Kidney (tissue), 14 donors: ENCODE results near the gene SPPL2B. TPM values are rescaled to one million over a fixed set of nuclear protein-coding genes. Genes with fewer than 3 reads are reported as not detected.

ENCODE experiments used
- DNase-seq, 5 donors: peaks; one replicate each; pipeline ENCODE4 v3.0.0-alpha.2; 2013 to 2020
- FAIRE-seq: peaks from 2 replicates; lab custom pipeline; 2012; peaks lifted over from hg19 to GRCh38; lab: Jason Lieb, UNC
- H3K27ac ChIP-seq, 2 donors: one replicate each; pipeline ENCODE4 v1.7.0; 2013; ENCODE audit warnings: low read depth in 2 of 2, low read length in 2 of 2, inconsistent platforms in 1 of 2
- H3K27me3 ChIP-seq: one replicate; pipeline ENCODE4 v1.7.1; 2013; ENCODE audit warnings: low read length, inconsistent platforms; ENCODE audit not compliant: control insufficient read depth, insufficient read depth
- H3K36me3 ChIP-seq, 3 donors: one replicate each; pipeline versions ENCODE4 v1.7.0 to v1.7.1; 2013; ENCODE audit warnings: low read length in 3 of 3, control low read depth in 1 of 3, inconsistent platforms in 1 of 3; ENCODE audit not compliant: insufficient read depth in 3 of 3, control insufficient read depth in 2 of 3
- H3K4me1 ChIP-seq, 3 donors: one replicate each; pipeline versions ENCODE4 v1.7.0 to v1.7.1; 2013; ENCODE audit warnings: low read length in 3 of 3, inconsistent platforms in 1 of 3, low read depth in 1 of 3; ENCODE audit not compliant: control insufficient read depth in 2 of 3, insufficient read depth in 2 of 3
- H3K4me3 ChIP-seq, 3 donors: one replicate each; pipeline versions ENCODE4 v1.7.0 to v1.8.1; 2013; ENCODE audit warnings: low read length in 3 of 3, control low read depth in 1 of 3, inconsistent platforms in 1 of 3
- H3K9ac ChIP-seq, 3 donors: one replicate each; pipeline versions ENCODE4 v1.7.0 to v1.7.1; 2013; ENCODE audit warnings: low read length in 3 of 3, control low read depth in 1 of 3, inconsistent platforms in 1 of 3
- H3K9me3 ChIP-seq, 3 donors: one replicate each; pipeline versions ENCODE4 v1.7.0 to v1.7.1; 2013; ENCODE audit warnings: low read length in 3 of 3, control low read depth in 1 of 3, inconsistent platforms in 1 of 3; ENCODE audit not compliant: control insufficient read depth in 2 of 3, insufficient read depth in 1 of 3
- intact Hi-C: fragments of 100-400 bp; cut with DNase I; formaldehyde crosslinking; loops from one replicate; pipeline ENCODE4 v1.11.1; 2022
- polyA plus RNA-seq: library from polyadenylated mRNA; stranded (reverse); fragments of 350-450 nt; fragmentation: Illumina TruSeq; extraction: RNeasy Lipid Tissue Mini Kit (QIAGEN cat#74804); gene quantifications from one replicate; pipeline ENCODE4 v1.2.3, GENCODE V29; 2014; ENCODE audit warnings: low read depth, low replicate concordance; ENCODE audit not compliant: insufficient read depth
- total RNA-seq: library from RNA; stranded (reverse); fragmentation: NEBNext Ultra II Directional; extraction: Animal tissue kit (Norgen Biotek cat#: 25700); gene quantifications from one replicate; pipeline ENCODE4 v1.2.1, GENCODE V29; 2021
- TF ChIP-seq, protein P1 (sequence below): IDR thresholded peaks from 3 replicates; pipeline ENCODE4 v1.5.1; 2012; ENCODE audit warnings: mild to moderate bottlenecking, moderate library complexity, borderline replicate concordance; ENCODE audit not compliant: insufficient read depth; ENCODE audit errors: extremely low read depth
- donor health status: control.
- donor health status: control.
- donor health status: control.
- donor health status: control.
- donor health status: control.
- donor health status: DM: yes; HTN: yes; CAD: no.
- donor health status: Normal renal cell carcinoma (clear cell type).

SPPL2B gene
- total and polyA plus RNA-seq, 2 donors from 2014 or later = 25.3 to 94.1 TPM

DNA sequence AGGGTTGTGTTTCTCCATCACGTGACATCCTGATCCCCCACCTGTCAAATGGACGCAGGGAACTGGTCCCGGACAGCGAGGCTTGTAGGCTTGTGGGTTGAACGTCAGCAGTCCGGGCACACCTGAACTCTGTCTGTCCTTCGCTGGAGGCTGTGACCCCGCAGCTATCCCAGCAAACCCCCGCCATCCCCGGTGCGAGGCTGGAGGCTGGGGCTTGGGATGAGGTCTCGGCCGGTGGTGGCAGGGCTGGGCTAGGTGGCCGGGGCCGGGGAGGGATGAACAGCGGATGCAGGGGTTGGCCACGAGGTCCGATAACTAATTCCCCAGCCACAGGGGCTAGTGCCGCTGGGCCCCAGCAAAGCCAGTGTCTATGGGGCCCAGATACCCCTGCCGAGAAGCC lies 8.9 kb upstream of the SPPL2B start:
- DNase-seq = no peak
- intact Hi-C loops = loop anchor here (10.0 kb wide), 1 partner anchor 165 kb away; the partner anchor contains the start of gene AP3D1

DNA sequence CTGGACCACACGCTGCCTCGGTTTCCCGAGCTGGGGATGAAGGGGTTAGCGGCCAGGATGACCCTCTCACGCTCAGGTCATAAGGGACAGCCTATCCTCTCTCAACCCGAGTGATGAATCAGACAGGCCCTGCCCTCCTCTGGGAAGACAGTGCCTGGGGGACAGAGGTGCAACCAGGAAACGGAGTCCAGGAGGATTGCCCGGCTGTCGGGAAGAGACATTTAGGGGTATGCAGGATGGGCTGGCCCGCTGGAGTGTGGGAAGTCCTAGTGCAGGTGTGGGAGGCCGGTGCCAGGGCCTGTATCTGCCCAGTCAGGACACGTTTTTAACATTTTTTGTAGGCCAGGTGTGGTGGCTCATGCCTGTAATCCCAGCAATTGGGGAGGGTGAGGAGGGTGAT lies 8.4 kb upstream of the SPPL2B start:
- H3K4me3 ChIP-seq = no peak overlapping the region
- no peaks in the 10 kb centered on the region for H3K27me3 ChIP-seq
- TF ChIP-seq, protein P1, sequence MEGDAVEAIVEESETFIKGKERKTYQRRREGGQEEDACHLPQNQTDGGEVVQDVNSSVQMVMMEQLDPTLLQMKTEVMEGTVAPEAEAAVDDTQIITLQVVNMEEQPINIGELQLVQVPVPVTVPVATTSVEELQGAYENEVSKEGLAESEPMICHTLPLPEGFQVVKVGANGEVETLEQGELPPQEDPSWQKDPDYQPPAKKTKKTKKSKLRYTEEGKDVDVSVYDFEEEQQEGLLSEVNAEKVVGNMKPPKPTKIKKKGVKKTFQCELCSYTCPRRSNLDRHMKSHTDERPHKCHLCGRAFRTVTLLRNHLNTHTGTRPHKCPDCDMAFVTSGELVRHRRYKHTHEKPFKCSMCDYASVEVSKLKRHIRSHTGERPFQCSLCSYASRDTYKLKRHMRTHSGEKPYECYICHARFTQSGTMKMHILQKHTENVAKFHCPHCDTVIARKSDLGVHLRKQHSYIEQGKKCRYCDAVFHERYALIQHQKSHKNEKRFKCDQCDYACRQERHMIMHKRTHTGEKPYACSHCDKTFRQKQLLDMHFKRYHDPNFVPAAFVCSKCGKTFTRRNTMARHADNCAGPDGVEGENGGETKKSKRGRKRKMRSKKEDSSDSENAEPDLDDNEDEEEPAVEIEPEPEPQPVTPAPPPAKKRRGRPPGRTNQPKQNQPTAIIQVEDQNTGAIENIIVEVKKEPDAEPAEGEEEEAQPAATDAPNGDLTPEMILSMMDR = no peak
- FAIRE-seq = no peak
- DNase-seq = no peak
- no peak overlapping the region for H3K9ac ChIP-seq
- H3K9me3 ChIP-seq = no peaks in the 10 kb centered on the region
- no peak overlapping the region for H3K27ac ChIP-seq
- intact Hi-C loops = no loop called here
- H3K36me3 ChIP-seq = no peaks in the 10 kb centered on the region
- H3K4me1 ChIP-seq = peaks cover 0 to 3% (median 0%) of the 10 kb centered on the region in 3 donors

More for the DNA sequence above, 8.9 kb upstream of the SPPL2B start:
- H3K4me1 ChIP-seq = peaks cover 0 to 3% (median 0%) of the 10 kb centered on the region in 3 donors
- H3K9me3 ChIP-seq = no peaks in the 10 kb centered on the region
- no peaks in the 10 kb centered on the region for H3K27me3 ChIP-seq
- H3K27ac ChIP-seq = no peak overlapping the region
- no peak for FAIRE-seq
- no peak overlapping the region for H3K4me3 ChIP-seq
- H3K36me3 ChIP-seq = no peaks in the 10 kb centered on the region
- TF ChIP-seq, protein P1 = no peak
- H3K9ac ChIP-seq = no peak overlapping the region

DNA sequence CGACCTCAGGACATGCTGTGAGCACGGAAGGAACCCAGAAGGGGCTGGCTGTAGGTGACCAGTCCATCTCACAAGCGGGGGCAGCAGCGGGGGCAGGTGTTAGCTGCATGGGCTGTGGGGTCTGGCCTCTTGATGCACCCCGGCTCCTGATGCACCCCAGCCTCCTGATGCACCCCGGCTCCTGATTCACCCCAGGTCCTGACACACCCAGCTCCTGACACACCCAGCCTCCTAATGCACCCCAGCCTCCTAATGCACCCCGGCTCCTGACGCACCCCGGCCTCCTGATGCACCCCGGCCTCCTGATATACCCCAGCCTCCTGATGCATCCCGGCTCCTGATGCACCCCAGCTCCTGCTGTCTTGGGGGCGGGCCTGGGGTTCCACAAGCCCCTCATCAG lies 7.5 kb upstream of the SPPL2B start:
- Histone ChIP-seq H3K9me3 (no peaks in the 10 kb centered on the region), H3K27me3 (no peaks in the 10 kb centered on the region), H3K4me1 (peaks cover 0 to 3% (median 0%) of the 10 kb centered on the region in 3 donors), H3K4me3 (no peak overlapping the region), H3K9ac (no peak overlapping the region), H3K27ac (no peak overlapping the region), H3K36me3 (no peaks in the 10 kb centered on the region)
- FAIRE-seq = no peak
- DNase-seq = peak in 1 of 5 donors; percentile 57
- intact Hi-C loops = no loop called here
- TF ChIP-seq, protein P1 = no peak
